ENCODE measurements around the gene RPL35. TPM values are rescaled to one million over a fixed set of nuclear protein-coding genes. Genes with fewer than 3 reads are reported as not detected.

RPL35 gene
- total and polyA plus RNA-seq, 4 experiments from 2014 or later = 1,440 to 2,014 (median 1,734) TPM

GRCh38 chr9:124810663-124811355, 50.9 kb downstream of the RPL35 start:
- Mint-ChIP-seq H3K27me3 (peaks cover 0 to 2% of the 10 kb centered on the region in 2 donors), H3K36me3 (no peaks in the 10 kb centered on the region), H3K4me3 (no peak overlapping the region), H3K9me3 (no peaks in the 10 kb centered on the region), H3K27ac (no peak overlapping the region), H3K4me1 (no peaks in the 10 kb centered on the region)
- Histone ChIP-seq H3K4me1 (ENCODE audit: insufficient read depth, low read length) (no peaks in the 10 kb centered on the region), H3K36me3 (ENCODE audit: insufficient read depth, low read length) (no peaks in the 10 kb centered on the region), H3K27ac (ENCODE audit: low read depth, low read length) (no peak overlapping the region), H3K9me3 (ENCODE audit: control insufficient read depth in 1 of 2, low read length in 2 of 2) (no peaks in the 10 kb centered on the region), H3K4me3 (ENCODE audit: low read length in 2 of 2) (no peak overlapping the region), H3K27me3 (ENCODE audit: insufficient read depth, low read length) (no peaks in the 10 kb centered on the region)
- ChIA-PET CTCF (ENCODE audit: partially characterized antibody) (no interaction called here), POLR2A (ENCODE audit: partially characterized antibody) (no interaction called here)
- no peak for DNase-seq
- intact Hi-C loops (cut with micrococcal nuclease) = no loop called here

- ChIA-PET POLR2A (ENCODE audit: partially characterized antibody) (no interaction called here), CTCF (ENCODE audit: partially characterized antibody) (no interaction called here)
- Mint-ChIP-seq H3K36me3 (no peaks in the 10 kb centered on the region), H3K27me3 (no peaks in the 10 kb centered on the region), H3K9me3 (no peaks in the 10 kb centered on the region), H3K27ac (no peak overlapping the region), H3K4me3 (no peak overlapping the region), H3K4me1 (no peaks in the 10 kb centered on the region)
- Histone ChIP-seq H3K9me3 (ENCODE audit: control insufficient read depth in 1 of 2, low read length in 2 of 2) (no peaks in the 10 kb centered on the region), H3K36me3 (ENCODE audit: insufficient read depth, low read length) (no peaks in the 10 kb centered on the region), H3K27me3 (ENCODE audit: insufficient read depth, low read length) (no peaks in the 10 kb centered on the region), H3K4me3 (ENCODE audit: low read length in 2 of 2) (no peak overlapping the region), H3K4me1 (ENCODE audit: insufficient read depth, low read length) (no peaks in the 10 kb centered on the region), H3K27ac (ENCODE audit: low read depth, low read length) (no peak overlapping the region)
- intact Hi-C loops (cut with micrococcal nuclease) = no loop called here
- no peak for DNase-seq
Observed at GRCh38 chr9:124809741-124810500, 51.8 kb downstream of the RPL35 start.

- Histone ChIP-seq H3K4me1 (ENCODE audit: insufficient read depth, low read length) (no peaks in the 10 kb centered on the region), H3K27me3 (ENCODE audit: insufficient read depth, low read length) (no peaks in the 10 kb centered on the region), H3K4me3 (ENCODE audit: low read length in 2 of 2) (no peak overlapping the region), H3K36me3 (ENCODE audit: insufficient read depth, low read length) (no peaks in the 10 kb centered on the region), H3K9me3 (ENCODE audit: control insufficient read depth in 1 of 2, low read length in 2 of 2) (no peaks in the 10 kb centered on the region), H3K27ac (ENCODE audit: low read depth, low read length) (no peak overlapping the region)
- intact Hi-C loops (cut with micrococcal nuclease) = no loop called here
- CTCF ChIA-PET (ENCODE audit: partially characterized antibody) = no interaction called here
- H3K36me3 Mint-ChIP-seq = no peaks in the 10 kb centered on the region
- no peak overlapping the region for H3K27ac Mint-ChIP-seq
- H3K4me3 Mint-ChIP-seq = no peak overlapping the region
- POLR2A ChIA-PET (ENCODE audit: partially characterized antibody) = no interaction called here
- H3K4me1 Mint-ChIP-seq = no peaks in the 10 kb centered on the region
- no peak for DNase-seq
- no peaks in the 10 kb centered on the region for H3K9me3 Mint-ChIP-seq
- no peaks in the 10 kb centered on the region for H3K27me3 Mint-ChIP-seq
Observed at GRCh38 chr9:124809211-124809610, 52.5 kb downstream of the RPL35 start.

GRCh38 chr9:124808246-124808956, 53.4 kb downstream of the RPL35 start:
- POLR2A ChIA-PET (ENCODE audit: partially characterized antibody) = no interaction called here
- no peaks in the 10 kb centered on the region for H3K27me3 Mint-ChIP-seq

More at GRCh38 chr9:124808246-124808956, 53.4 kb downstream of the RPL35 start:
- H3K27me3 ChIP-seq (ENCODE audit: insufficient read depth, low read length) = no peaks in the 10 kb centered on the region
- Mint-ChIP-seq H3K27ac (no peak overlapping the region), H3K9me3 (no peaks in the 10 kb centered on the region), H3K4me3 (no peak overlapping the region), H3K4me1 (no peaks in the 10 kb centered on the region), H3K36me3 (no peaks in the 10 kb centered on the region)
- H3K9me3 ChIP-seq (ENCODE audit: control insufficient read depth in 1 of 2, low read length in 2 of 2) = no peaks in the 10 kb centered on the region
- H3K36me3 ChIP-seq (ENCODE audit: insufficient read depth, low read length) = no peaks in the 10 kb centered on the region
- no peak for DNase-seq
- CTCF ChIA-PET (ENCODE audit: partially characterized antibody) = interaction anchor here (0.7 to 1.1 kb wide), 2 partner anchors 35 to 45 kb away, joined by 3 to 4 read pairs; no protein-coding TSS in a partner anchor
- no peaks in the 10 kb centered on the region for H3K4me1 ChIP-seq (ENCODE audit: insufficient read depth, low read length)
- no peak overlapping the region for H3K27ac ChIP-seq (ENCODE audit: low read depth, low read length)
- intact Hi-C loops (cut with micrococcal nuclease) = no loop called here
- H3K4me3 ChIP-seq (ENCODE audit: low read length in 2 of 2) = no peak overlapping the region

Other genes with a start within 250 kb of the RPL35 start
- gene NR6A1, start 90.6 kb downstream of the RPL35 start, total RNA-seq = under 1 TPM in 1 of 2 experiments, not detected in 1; 0.06 TPM
- gene NR6A1, start 90.6 kb downstream of the RPL35 start, polyA plus RNA-seq = not detected
- gene OLFML2A, start 84.8 kb downstream of the RPL35 start, total RNA-seq = not detected
- gene OLFML2A, start 84.8 kb downstream of the RPL35 start, polyA plus RNA-seq = not detected
- gene WDR38, start 8.5 kb downstream of the RPL35 start, total RNA-seq = not detected
- not detected for gene WDR38, start 8.5 kb downstream of the RPL35 start, polyA plus RNA-seq
- 10 to 100 TPM; 26.8 to 31.4 TPM for gene ARPC5L, start 173 bp upstream of the RPL35 start, total RNA-seq
- 10 to 100 TPM; 60.8 to 66.0 TPM for gene ARPC5L, start 173 bp upstream of the RPL35 start, polyA plus RNA-seq
- 10 to 100 TPM; 27.3 to 38.3 TPM for gene GOLGA1, start 79.1 kb upstream of the RPL35 start, total RNA-seq
- 1 to 10 TPM; 3.1 to 6.0 TPM for gene GOLGA1, start 79.1 kb upstream of the RPL35 start, polyA plus RNA-seq